Measurements from ENCODE around the gene DST.

DST gene

GRCh38 chr6:56536536-56536935 is 106.2 kb downstream of the DST start:
- TF ChIP-seq CTCF (IDR thresholded peaks at IDR 0.05; ENCODE audit: insufficient read depth, low read depth, low read length, missing control alignments): no peak
- no peak overlapping the region for H3K4me3 ChIP-seq (ENCODE audit: low read depth, low read length)
- DNase-seq (ENCODE audit: low read depth): no peak

- H3K4me3 ChIP-seq (ENCODE audit: low read depth, low read length): no peak overlapping the region
- TF ChIP-seq CTCF (IDR thresholded peaks at IDR 0.05; ENCODE audit: insufficient read depth, low read depth, low read length, missing control alignments): no peak
- DNase-seq (ENCODE audit: low read depth): no peak
These were observed 107.1 kb downstream of the DST start for GRCh38 chr6:56535626-56536025.

DNA sequence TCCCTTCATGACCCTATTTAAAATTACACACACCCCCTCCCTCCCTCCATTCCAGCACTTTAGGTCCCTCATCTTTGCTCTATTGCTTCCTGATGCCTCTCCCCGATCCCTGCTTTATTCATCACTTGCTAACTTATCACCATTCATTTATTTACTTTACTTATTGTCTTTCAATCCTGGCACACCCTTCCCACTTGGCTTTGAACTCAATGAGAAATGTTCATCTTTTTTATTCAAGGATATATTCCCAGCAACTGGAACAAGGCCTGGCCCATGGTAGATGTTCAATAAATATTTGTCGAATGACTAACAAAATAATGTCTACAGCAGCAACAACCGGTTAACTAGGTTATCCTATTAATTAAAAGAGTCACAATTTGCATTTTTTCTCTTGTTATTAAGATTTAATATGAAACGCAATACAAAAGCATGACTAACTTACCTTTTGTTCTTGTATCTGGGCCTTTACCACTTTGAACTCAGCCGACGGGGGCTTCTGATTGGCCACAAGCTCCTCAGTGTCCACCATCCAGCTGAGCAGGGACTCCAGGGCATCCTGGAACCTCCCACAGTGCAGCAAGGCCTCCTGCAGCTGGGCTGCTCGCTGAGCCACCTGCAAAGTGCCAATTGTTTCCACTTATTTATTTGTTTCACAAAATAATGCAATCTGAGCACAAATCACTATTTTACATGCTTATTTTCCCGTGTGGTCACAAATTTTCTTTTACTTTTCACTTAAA is 107.8 kb downstream of the DST start:
- H3K4me3 ChIP-seq (ENCODE audit: low read depth, low read length): no peak overlapping the region
- no peak for DNase-seq (ENCODE audit: low read depth)
- no peak for TF ChIP-seq CTCF (IDR thresholded peaks at IDR 0.05; ENCODE audit: insufficient read depth, low read depth, low read length, missing control alignments)

DNA sequence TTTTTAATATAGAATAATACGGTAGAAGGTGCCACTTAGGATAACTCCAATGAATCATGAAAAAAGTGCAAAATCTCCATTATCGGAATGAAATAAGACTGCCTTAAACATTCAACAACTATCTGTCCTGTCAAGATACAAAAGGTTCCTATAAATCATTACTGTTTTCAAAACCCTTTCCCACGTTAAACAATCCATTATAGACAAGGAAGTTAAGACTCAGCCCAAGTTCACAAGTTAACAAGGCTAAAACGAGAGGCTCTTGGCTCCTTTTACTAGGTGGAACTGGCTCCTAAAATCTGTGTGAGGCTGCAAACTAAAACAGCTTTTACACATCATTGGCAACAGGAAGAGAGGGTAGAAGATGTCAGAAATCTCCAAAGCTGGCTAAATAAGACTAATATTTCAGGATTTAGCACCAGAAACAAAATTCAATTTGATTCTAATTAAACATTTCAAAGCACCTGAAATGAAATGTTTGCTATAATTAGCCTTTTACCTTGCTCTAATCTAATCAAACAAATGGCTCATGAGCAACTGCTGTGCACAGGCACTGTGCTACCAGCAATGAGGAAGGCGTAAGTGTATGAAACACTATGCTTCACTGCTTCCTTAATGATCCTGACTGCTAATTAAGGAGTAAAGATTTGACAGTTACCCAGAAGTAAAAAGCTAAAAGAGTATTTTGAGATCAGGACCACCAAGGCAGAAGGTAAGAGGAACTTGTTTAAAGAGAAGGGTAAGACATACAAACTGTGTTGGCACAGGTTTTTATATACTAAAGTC is 109.7 kb downstream of the DST start:
- TF ChIP-seq CTCF (IDR thresholded peaks at IDR 0.05; ENCODE audit: insufficient read depth, low read depth, low read length, missing control alignments): no peak
- no peak for DNase-seq (ENCODE audit: low read depth)
- H3K4me3 ChIP-seq (ENCODE audit: low read depth, low read length): no peak overlapping the region

DNA sequence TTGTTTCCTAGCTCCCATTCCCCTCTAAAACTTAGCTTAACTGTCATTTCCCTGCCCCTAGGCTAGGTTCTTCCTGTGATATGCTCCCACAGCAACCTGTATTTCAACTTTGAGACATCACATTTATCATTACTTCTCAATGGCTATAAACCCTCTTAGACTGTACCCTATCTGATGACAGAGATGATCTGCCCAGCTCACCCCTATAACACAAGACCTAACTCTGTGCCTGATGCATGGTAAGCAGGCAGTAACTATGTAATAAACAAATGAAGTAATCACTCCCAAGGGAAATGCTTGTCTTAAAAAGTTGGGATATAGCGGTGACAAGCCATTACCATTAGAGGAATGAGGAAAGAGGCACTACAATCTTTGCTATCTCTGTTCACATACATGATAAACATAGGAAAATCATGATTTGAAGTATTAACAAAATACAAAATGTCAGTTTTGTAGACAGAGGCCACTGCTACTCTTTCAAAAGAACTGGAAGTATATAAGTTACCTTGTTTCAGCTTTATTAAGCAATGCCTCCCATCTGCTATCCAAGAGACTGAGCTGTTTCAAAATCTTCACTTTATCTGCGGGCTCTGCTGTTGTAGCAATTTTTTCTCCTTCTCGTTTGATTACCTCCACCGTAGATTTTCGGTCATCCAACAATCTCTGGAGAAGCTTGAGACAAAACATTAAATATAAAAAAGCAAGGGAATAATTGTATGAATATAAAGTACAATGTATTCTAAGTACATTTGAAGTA is 110.7 kb downstream of the DST start:
- TF ChIP-seq CTCF (IDR thresholded peaks at IDR 0.05; ENCODE audit: insufficient read depth, low read depth, low read length, missing control alignments): no peak
- no peak overlapping the region for H3K4me3 ChIP-seq (ENCODE audit: low read depth, low read length)
- no peak for DNase-seq (ENCODE audit: low read depth)

- no peak for TF ChIP-seq CTCF (IDR thresholded peaks at IDR 0.05; ENCODE audit: insufficient read depth, low read depth, low read length, missing control alignments)
- DNase-seq (ENCODE audit: low read depth): no peak
- no peak overlapping the region for H3K4me3 ChIP-seq (ENCODE audit: low read depth, low read length)
These were observed 113.0 kb downstream of the DST start for GRCh38 chr6:56529594-56530191.
